SK-N-DZ (cell line): Measurements from ENCODE around the gene MMP24.

ENCODE experiments used
- small RNA-seq, 2 experiments: library from RNA; depleted of rRNA; stranded (forward); fragments of <200 nt; gene quantifications; one replicate each; pipeline ENCODE3, GENCODE V24; 2014

Gene MMP24

Small RNA genes within 50 kb of the gene (small RNA-seq; reads per million reads assigned to genes)
- gene MT1P3 (0 reads per million in 2 experiments), gene RNA5SP483 (0 reads per million in 2 experiments)
